ENCODE results near the gene USP46. TPM values are rescaled to one million over a fixed set of nuclear protein-coding genes. Genes with fewer than 3 reads are reported as not detected.

The USP46 gene
- total RNA-seq, 2 experiments from 2014 or later: 2.8 TPM

GRCh38 chr4:52621567-52621966 is 37.5 kb downstream of the USP46 start:
- no peaks in the 10 kb centered on the region for H3K9me3 Mint-ChIP-seq
- H3K27ac Mint-ChIP-seq: no peak overlapping the region
- peaks cover 7% of the 10 kb centered on the region for H3K4me1 Mint-ChIP-seq (ENCODE audit: low read depth)
- H3K27me3 Mint-ChIP-seq: no peaks in the 10 kb centered on the region
- ATAC-seq (no peak), DNase-seq (no peak)
- ChIA-PET CTCF (no interaction called here), POLR2A (no interaction called here)
- no peaks in the 10 kb centered on the region for H3K36me3 Mint-ChIP-seq (ENCODE audit: low read depth)
- no peak for TF ChIP-seq CTCF (IDR thresholded peaks at IDR 0.05)
- no peak overlapping the region for H3K4me3 Mint-ChIP-seq
- intact Hi-C loops (cut with micrococcal nuclease): no loop called here

- ChIA-PET POLR2A (no interaction called here), CTCF (no interaction called here)
- peaks cover 7% of the 10 kb centered on the region for H3K4me1 Mint-ChIP-seq (ENCODE audit: low read depth)
- DNase-seq (no peak), ATAC-seq (no peak)
- no peaks in the 10 kb centered on the region for H3K36me3 Mint-ChIP-seq (ENCODE audit: low read depth)
- H3K4me3 Mint-ChIP-seq: no peak overlapping the region
- no peak for TF ChIP-seq CTCF (IDR thresholded peaks at IDR 0.05)
- H3K27me3 Mint-ChIP-seq: no peaks in the 10 kb centered on the region
- H3K9me3 Mint-ChIP-seq: no peaks in the 10 kb centered on the region
- intact Hi-C loops (cut with micrococcal nuclease): no loop called here
- no peak overlapping the region for H3K27ac Mint-ChIP-seq
Observed at GRCh38 chr4:52619591-52619931, 39.5 kb downstream of the USP46 start.

GRCh38 chr4:52618795-52619590 is 40.1 kb downstream of the USP46 start:
- no peaks in the 10 kb centered on the region for H3K9me3 Mint-ChIP-seq
- no peak overlapping the region for H3K4me3 Mint-ChIP-seq
- intact Hi-C loops (cut with micrococcal nuclease): no loop called here
- no peaks in the 10 kb centered on the region for H3K27me3 Mint-ChIP-seq
- no peak overlapping the region for H3K27ac Mint-ChIP-seq
- H3K36me3 Mint-ChIP-seq (ENCODE audit: low read depth): no peaks in the 10 kb centered on the region
- ChIA-PET CTCF (no interaction called here), POLR2A (no interaction called here)
- ATAC-seq (no peak), DNase-seq (no peak)
- no peak for TF ChIP-seq CTCF (IDR thresholded peaks at IDR 0.05)
- peaks cover 7% of the 10 kb centered on the region for H3K4me1 Mint-ChIP-seq (ENCODE audit: low read depth)

GRCh38 chr4:52617336-52618020 is 41.6 kb downstream of the USP46 start:
- no peak overlapping the region for H3K27ac Mint-ChIP-seq
- TF ChIP-seq CTCF (IDR thresholded peaks at IDR 0.05): no peak
- ATAC-seq: no peak

GRCh38 chr4:52614241-52614640 is 44.9 kb downstream of the USP46 start:
- Mint-ChIP-seq H3K9me3 (peaks cover 2% of the 10 kb centered on the region), H3K36me3 (ENCODE audit: low read depth) (peaks cover 13% of the 10 kb centered on the region), H3K4me1 (ENCODE audit: low read depth) (peaks cover 7% of the 10 kb centered on the region), H3K27me3 (peaks cover 2% of the 10 kb centered on the region), H3K4me3 (no peak overlapping the region), H3K27ac (no peak overlapping the region)
- POLR2A ChIA-PET: no interaction called here
- CTCF ChIA-PET: no interaction called here
- no peak for TF ChIP-seq CTCF (IDR thresholded peaks at IDR 0.05)
- intact Hi-C loops (cut with micrococcal nuclease): no loop called here
- DNase-seq (no peak), ATAC-seq (no peak)

More at GRCh38 chr4:52617336-52618020, 41.6 kb downstream of the USP46 start:
- Mint-ChIP-seq H3K36me3 (ENCODE audit: low read depth) (peaks cover 1% of the 10 kb centered on the region), H3K4me1 (ENCODE audit: low read depth) (peaks cover 7% of the 10 kb centered on the region), H3K4me3 (no peak overlapping the region), H3K27me3 (no peaks in the 10 kb centered on the region), H3K9me3 (no peaks in the 10 kb centered on the region)
- no peak for DNase-seq
- ChIA-PET CTCF (interaction anchor here (1.0 to 1.9 kb wide), 2 partner anchors 29 to 71 kb away, joined by 3 to 8 read pairs; no protein-coding TSS in a partner anchor), POLR2A (interaction anchor here (0.7 to 0.9 kb wide), 2 partner anchors 18 to 40 kb away, joined by 3 read pairs; no protein-coding TSS in a partner anchor)
- intact Hi-C loops (cut with micrococcal nuclease): no loop called here

All from activated CD8-positive, alpha-beta T cell treated with anti-CD3 and anti-CD28 coated beads for 36 hours (primary cell).